ENCODE results near the gene NTM. TPM values are rescaled to one million over a fixed set of nuclear protein-coding genes. Genes with fewer than 3 reads are reported as not detected.

The NTM gene
- total and polyA plus RNA-seq, 2 of the 8 experiments (the other 6 are each of a cell fraction or from before 2014, with no cell fraction given) = 13.4 to 20.0 TPM

DNA sequence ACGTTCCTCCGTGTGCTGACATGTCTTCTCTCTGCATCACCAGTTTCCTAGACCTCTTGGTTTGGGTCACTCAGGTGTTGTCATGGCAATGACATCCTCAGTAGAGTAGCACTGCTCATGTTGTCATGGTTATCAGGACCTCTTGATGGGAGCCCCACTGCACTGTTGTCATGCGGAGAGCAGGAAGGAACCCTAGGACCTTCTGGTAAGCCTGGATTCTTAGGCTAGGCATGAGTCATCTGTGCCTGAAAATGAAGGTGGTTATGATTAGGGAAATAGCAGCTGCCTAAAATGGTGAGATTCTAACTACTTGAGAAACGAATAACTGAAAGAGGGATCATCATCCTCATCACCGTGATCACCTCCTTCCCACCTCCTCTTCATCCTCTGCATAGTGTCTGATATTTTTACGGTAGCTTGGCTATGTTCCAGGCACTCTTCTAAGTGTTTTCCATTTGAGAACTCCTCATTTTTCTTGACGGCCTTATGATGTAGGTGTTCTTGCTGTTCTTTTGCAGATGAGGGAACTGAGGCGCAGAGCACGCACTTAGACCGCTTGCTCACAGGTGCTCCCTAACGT, 858.4 kb downstream of the NTM start (continued):
- TF ChIP-seq, protein P1, sequence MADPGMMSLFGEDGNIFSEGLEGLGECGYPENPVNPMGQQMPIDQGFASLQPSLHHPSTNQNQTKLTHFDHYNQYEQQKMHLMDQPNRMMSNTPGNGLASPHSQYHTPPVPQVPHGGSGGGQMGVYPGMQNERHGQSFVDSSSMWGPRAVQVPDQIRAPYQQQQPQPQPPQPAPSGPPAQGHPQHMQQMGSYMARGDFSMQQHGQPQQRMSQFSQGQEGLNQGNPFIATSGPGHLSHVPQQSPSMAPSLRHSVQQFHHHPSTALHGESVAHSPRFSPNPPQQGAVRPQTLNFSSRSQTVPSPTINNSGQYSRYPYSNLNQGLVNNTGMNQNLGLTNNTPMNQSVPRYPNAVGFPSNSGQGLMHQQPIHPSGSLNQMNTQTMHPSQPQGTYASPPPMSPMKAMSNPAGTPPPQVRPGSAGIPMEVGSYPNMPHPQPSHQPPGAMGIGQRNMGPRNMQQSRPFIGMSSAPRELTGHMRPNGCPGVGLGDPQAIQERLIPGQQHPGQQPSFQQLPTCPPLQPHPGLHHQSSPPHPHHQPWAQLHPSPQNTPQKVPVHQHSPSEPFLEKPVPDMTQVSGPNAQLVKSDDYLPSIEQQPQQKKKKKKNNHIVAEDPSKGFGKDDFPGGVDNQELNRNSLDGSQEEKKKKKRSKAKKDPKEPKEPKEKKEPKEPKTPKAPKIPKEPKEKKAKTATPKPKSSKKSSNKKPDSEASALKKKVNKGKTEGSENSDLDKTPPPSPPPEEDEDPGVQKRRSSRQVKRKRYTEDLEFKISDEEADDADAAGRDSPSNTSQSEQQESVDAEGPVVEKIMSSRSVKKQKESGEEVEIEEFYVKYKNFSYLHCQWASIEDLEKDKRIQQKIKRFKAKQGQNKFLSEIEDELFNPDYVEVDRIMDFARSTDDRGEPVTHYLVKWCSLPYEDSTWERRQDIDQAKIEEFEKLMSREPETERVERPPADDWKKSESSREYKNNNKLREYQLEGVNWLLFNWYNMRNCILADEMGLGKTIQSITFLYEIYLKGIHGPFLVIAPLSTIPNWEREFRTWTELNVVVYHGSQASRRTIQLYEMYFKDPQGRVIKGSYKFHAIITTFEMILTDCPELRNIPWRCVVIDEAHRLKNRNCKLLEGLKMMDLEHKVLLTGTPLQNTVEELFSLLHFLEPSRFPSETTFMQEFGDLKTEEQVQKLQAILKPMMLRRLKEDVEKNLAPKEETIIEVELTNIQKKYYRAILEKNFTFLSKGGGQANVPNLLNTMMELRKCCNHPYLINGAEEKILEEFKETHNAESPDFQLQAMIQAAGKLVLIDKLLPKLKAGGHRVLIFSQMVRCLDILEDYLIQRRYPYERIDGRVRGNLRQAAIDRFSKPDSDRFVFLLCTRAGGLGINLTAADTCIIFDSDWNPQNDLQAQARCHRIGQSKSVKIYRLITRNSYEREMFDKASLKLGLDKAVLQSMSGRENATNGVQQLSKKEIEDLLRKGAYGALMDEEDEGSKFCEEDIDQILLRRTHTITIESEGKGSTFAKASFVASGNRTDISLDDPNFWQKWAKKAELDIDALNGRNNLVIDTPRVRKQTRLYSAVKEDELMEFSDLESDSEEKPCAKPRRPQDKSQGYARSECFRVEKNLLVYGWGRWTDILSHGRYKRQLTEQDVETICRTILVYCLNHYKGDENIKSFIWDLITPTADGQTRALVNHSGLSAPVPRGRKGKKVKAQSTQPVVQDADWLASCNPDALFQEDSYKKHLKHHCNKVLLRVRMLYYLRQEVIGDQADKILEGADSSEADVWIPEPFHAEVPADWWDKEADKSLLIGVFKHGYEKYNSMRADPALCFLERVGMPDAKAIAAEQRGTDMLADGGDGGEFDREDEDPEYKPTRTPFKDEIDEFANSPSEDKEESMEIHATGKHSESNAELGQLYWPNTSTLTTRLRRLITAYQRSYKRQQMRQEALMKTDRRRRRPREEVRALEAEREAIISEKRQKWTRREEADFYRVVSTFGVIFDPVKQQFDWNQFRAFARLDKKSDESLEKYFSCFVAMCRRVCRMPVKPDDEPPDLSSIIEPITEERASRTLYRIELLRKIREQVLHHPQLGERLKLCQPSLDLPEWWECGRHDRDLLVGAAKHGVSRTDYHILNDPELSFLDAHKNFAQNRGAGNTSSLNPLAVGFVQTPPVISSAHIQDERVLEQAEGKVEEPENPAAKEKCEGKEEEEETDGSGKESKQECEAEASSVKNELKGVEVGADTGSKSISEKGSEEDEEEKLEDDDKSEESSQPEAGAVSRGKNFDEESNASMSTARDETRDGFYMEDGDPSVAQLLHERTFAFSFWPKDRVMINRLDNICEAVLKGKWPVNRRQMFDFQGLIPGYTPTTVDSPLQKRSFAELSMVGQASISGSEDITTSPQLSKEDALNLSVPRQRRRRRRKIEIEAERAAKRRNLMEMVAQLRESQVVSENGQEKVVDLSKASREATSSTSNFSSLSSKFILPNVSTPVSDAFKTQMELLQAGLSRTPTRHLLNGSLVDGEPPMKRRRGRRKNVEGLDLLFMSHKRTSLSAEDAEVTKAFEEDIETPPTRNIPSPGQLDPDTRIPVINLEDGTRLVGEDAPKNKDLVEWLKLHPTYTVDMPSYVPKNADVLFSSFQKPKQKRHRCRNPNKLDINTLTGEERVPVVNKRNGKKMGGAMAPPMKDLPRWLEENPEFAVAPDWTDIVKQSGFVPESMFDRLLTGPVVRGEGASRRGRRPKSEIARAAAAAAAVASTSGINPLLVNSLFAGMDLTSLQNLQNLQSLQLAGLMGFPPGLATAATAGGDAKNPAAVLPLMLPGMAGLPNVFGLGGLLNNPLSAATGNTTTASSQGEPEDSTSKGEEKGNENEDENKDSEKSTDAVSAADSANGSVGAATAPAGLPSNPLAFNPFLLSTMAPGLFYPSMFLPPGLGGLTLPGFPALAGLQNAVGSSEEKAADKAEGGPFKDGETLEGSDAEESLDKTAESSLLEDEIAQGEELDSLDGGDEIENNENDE (IDR thresholded peaks at IDR 0.05; ENCODE audit: insufficient replicate concordance, low read length) = no peak
- no peak for TF ChIP-seq NANOG (IDR thresholded peaks at IDR 0.05; ENCODE audit: insufficient read depth, low read depth, low read length, poor library complexity, severe bottlenecking)
- TF ChIP-seq YY1 (IDR thresholded peaks at IDR 0.05; ENCODE audit: low read depth, low read length) = no peak
- no peak for TF ChIP-seq JUND (IDR thresholded peaks at IDR 0.05; ENCODE audit: low read length)
- no peak for TF ChIP-seq BACH1 (IDR thresholded peaks at IDR 0.05; ENCODE audit: low read length)
- no peak for TF ChIP-seq POU5F1 (IDR thresholded peaks at IDR 0.05; ENCODE audit: low read depth, low read length)
- TF ChIP-seq, protein P2, sequence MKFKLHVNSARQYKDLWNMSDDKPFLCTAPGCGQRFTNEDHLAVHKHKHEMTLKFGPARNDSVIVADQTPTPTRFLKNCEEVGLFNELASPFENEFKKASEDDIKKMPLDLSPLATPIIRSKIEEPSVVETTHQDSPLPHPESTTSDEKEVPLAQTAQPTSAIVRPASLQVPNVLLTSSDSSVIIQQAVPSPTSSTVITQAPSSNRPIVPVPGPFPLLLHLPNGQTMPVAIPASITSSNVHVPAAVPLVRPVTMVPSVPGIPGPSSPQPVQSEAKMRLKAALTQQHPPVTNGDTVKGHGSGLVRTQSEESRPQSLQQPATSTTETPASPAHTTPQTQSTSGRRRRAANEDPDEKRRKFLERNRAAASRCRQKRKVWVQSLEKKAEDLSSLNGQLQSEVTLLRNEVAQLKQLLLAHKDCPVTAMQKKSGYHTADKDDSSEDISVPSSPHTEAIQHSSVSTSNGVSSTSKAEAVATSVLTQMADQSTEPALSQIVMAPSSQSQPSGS (IDR thresholded peaks at IDR 0.05; ENCODE audit: low read length) = no peak
- TF ChIP-seq SUZ12 (IDR thresholded peaks at IDR 0.05; ENCODE audit: low read length) = no peak
- TF ChIP-seq, protein P3, sequence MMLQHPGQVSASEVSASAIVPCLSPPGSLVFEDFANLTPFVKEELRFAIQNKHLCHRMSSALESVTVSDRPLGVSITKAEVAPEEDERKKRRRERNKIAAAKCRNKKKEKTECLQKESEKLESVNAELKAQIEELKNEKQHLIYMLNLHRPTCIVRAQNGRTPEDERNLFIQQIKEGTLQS (IDR thresholded peaks at IDR 0.05; ENCODE audit: insufficient read depth, low read depth, low read length) = no peak
